CD4-positive, CD25-positive, alpha-beta regulatory T cell (primary cell): ENCODE data around the gene ZNF440. TPM values are rescaled to one million over a fixed set of nuclear protein-coding genes. Genes with fewer than 3 reads are reported as not detected.

Experiments
- ATAC-seq, 2 donors: fragments of 150-1000 bp; cut with Tn5 transposase; one replicate each; pipeline ENCODE4 v1.10.0; 2021; ENCODE audit warnings: low read depth in 2 of 2, moderate number of reproducible peaks in 2 of 2, moderate library complexity in 1 of 2
- DNase-seq, 3 donors: peaks; one replicate each; pipeline versions ENCODE4 v3.0.0 to v3.0.0-alpha.2; 2012 to 2022; ENCODE audit warnings: mixed read lengths in 1 of 3
- H3K27ac ChIP-seq: one replicate; pipeline ENCODE4 v1.7.0; 2013; ENCODE audit warnings: mild to moderate bottlenecking, low read length; ENCODE audit not compliant: insufficient read depth, poor library complexity, severe bottlenecking
- H3K27me3 ChIP-seq: one replicate; pipeline ENCODE4 v1.7.0; 2013; ENCODE audit warnings: low read length; ENCODE audit not compliant: control insufficient read depth, insufficient read depth
- H3K36me3 ChIP-seq: one replicate; pipeline ENCODE4 v1.7.0; 2013; ENCODE audit warnings: mild to moderate bottlenecking, low read length, moderate library complexity; ENCODE audit not compliant: control insufficient read depth, insufficient read depth
- H3K4me1 ChIP-seq: 2 replicates; pipeline ENCODE4 v1.7.0; 2013; ENCODE audit warnings: mild to moderate bottlenecking, low read length; ENCODE audit not compliant: insufficient read depth, control insufficient read depth, poor library complexity, severe bottlenecking
- H3K4me3 ChIP-seq: one replicate; pipeline ENCODE4 v1.7.0; 2013; ENCODE audit warnings: low read depth, mild to moderate bottlenecking, low read length, moderate library complexity
- H3K9me3 ChIP-seq, 2 experiments: 1 replicate in 1 of 2; 2 replicates in 1 of 2; pipeline ENCODE4 v1.7.0; 2013; ENCODE audit warnings: low read length in 2 of 2, mild to moderate bottlenecking in 1 of 2, moderate library complexity in 1 of 2; ENCODE audit not compliant: control insufficient read depth in 2 of 2
- H3K27ac Mint-ChIP-seq, 3 donors: one replicate each; pipeline ENCODE4 v1.8.0; 2020 to 2022; ENCODE audit warnings: mild to moderate bottlenecking in 3 of 3, mixed read lengths in 3 of 3, moderate library complexity in 2 of 3
- H3K27me3 Mint-ChIP-seq: one replicate; pipeline ENCODE4 v1.8.0; 2022; ENCODE audit warnings: mild to moderate bottlenecking, mixed read lengths
- H3K36me3 Mint-ChIP-seq: one replicate; pipeline ENCODE4 v1.8.0; 2020; ENCODE audit warnings: mixed read lengths
- H3K4me1 Mint-ChIP-seq, 4 donors: one replicate each; pipeline ENCODE4 v1.8.0; 2020 to 2022; ENCODE audit warnings: mixed read lengths in 4 of 4, mild to moderate bottlenecking in 1 of 4
- H3K4me3 Mint-ChIP-seq, 4 donors: one replicate each; pipeline ENCODE4 v1.8.0; 2020 to 2022; ENCODE audit warnings: mild to moderate bottlenecking in 4 of 4, mixed read lengths in 4 of 4, moderate library complexity in 3 of 4
- H3K9me3 Mint-ChIP-seq, 7 donors: one replicate each; pipeline ENCODE4 v1.8.0; 2020 to 2022; ENCODE audit warnings: mixed read lengths in 7 of 7, mild to moderate bottlenecking in 3 of 7, moderate library complexity in 2 of 7
- polyA plus RNA-seq, 4 donors: library from polyadenylated mRNA; unstranded; fragments of 300-500 nt; fragmentation: Illumina TruSeq; gene quantifications; one replicate each; pipeline ENCODE4 v1.2.3, GENCODE V29; 2021
- total RNA-seq: library from RNA; stranded (reverse); gene quantifications from one replicate; pipeline ENCODE4 v1.2.3, GENCODE V29; 2022

Gene ZNF440
- total and polyA plus RNA-seq, 5 donors from 2014 or later, result 0.68 to 13.1 (median 3.1) TPM

- peak; percentile 98 for ATAC-seq
- H3K27ac ChIP-seq, result peak within 1 kb of the TSS; percentile 33
- Mint-ChIP-seq H3K36me3 (peaks cover 3% of the 10 kb centered on the region), H3K4me1 (peaks cover 5 to 16% (median 12%) of the 10 kb centered on the region in 4 donors), H3K9me3 (peaks cover 0 to 11% (median 5%) of the 10 kb centered on the region in 7 donors), H3K27me3 (peaks cover 6% of the 10 kb centered on the region), H3K4me3 (peak within 1 kb of the TSS; percentile 60 to 92 (median 89)), H3K27ac (peak within 1 kb of the TSS; percentile 12 to 86 (median 79))
- H3K4me3 ChIP-seq, result peak within 1 kb of the TSS; percentile 71
- H3K9me3 ChIP-seq, result peaks cover 2 to 6% of the 10 kb centered on the region in 2 experiments
- H3K4me1 ChIP-seq, result peaks cover 14% of the 10 kb centered on the region
- no peaks in the 10 kb centered on the region for H3K36me3 ChIP-seq
- DNase-seq, result peak; percentile 61 to 88 (median 74)
- no peaks in the 10 kb centered on the region for H3K27me3 ChIP-seq
Measured at GRCh38 chr19:11798391-11799330, 15.4 kb upstream of the ZNF440 start, which contains the start of gene ZNF491. ZNF491 (plus strand) TSS chr19:11798523; CDS start chr19:11805954, 7,431 bp downstream.

- peaks cover 39 to 62% of the 10 kb centered on the region in 2 experiments for H3K9me3 ChIP-seq
- Mint-ChIP-seq H3K9me3 (peaks cover 0 to 43% (median 19%) of the 10 kb centered on the region in 7 donors), H3K27ac (no peak overlapping the region), H3K4me1 (no peaks in the 10 kb centered on the region), H3K4me3 (no peak overlapping the region), H3K36me3 (peaks cover 6% of the 10 kb centered on the region), H3K27me3 (no peaks in the 10 kb centered on the region)
- H3K36me3 ChIP-seq, result no peaks in the 10 kb centered on the region
- ATAC-seq (no peak), DNase-seq (no peak)
- no peaks in the 10 kb centered on the region for H3K27me3 ChIP-seq
- H3K4me1 ChIP-seq, result no peaks in the 10 kb centered on the region
- no peak overlapping the region for H3K27ac ChIP-seq
- no peak overlapping the region for H3K4me3 ChIP-seq
Measured at GRCh38 chr19:11806354-11807098, 7.5 kb upstream of the ZNF440 start.

DNA sequence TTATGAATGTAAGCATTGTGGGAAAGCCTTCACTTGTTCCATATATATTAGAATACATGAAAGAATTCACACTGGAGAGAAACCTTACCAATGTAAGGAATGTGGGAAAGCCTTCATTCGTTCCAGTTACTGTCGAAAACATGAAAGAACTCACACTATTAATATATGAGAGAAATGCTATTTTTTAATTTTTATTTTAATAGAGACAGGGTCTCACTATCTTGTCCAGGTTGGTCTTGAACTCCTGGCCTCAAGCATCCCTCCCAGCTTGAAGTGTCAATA lies 7.0 kb upstream of the ZNF440 start:
- Mint-ChIP-seq H3K36me3 (peaks cover 6% of the 10 kb centered on the region), H3K27ac (no peak overlapping the region), H3K9me3 (peaks cover 0 to 43% (median 19%) of the 10 kb centered on the region in 7 donors), H3K4me3 (no peak overlapping the region), H3K4me1 (peaks cover 0 to 1% (median under 1%) of the 10 kb centered on the region in 4 donors), H3K27me3 (no peaks in the 10 kb centered on the region)
- no peak overlapping the region for H3K4me3 ChIP-seq
- ATAC-seq, result no peak
- H3K27me3 ChIP-seq, result no peaks in the 10 kb centered on the region
- DNase-seq, result no peak
- H3K36me3 ChIP-seq, result no peaks in the 10 kb centered on the region
- no peak overlapping the region for H3K27ac ChIP-seq
- no peaks in the 10 kb centered on the region for H3K4me1 ChIP-seq
- H3K9me3 ChIP-seq, result peaks cover 39 to 62% of the 10 kb centered on the region in 2 experiments

DNA sequence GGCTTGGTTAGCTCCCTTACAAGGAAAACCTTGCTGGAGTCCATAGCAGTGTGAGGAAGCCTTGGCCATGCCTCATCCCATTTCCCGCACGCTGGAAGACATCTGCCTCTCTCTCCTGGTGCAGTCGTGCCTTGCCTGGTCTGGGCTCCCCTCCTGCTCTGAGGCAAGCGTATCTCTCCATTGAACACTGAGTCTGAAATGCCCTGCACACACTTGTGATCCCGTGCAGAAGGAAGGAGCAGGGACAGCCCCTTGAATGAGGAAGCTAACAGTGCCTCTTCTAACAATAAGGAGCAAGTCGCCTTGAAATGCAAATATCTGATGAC lies 407 bp upstream of the ZNF440 start:
- H3K27ac ChIP-seq, result peak overlapping the region; percentile 47
- peaks cover 0 to 23% (median 10%) of the 10 kb centered on the region in 7 donors for H3K9me3 Mint-ChIP-seq

GRCh38 chr19:11814700-11815035 lies 595 bp downstream of the ZNF440 start:
- DNase-seq (peak in 1 of 3 donors; percentile 25), ATAC-seq (no peak)
- Mint-ChIP-seq H3K27ac (peak overlapping the region in 2 of 3 donors; percentile 51 to 90), H3K27me3 (no peaks in the 10 kb centered on the region), H3K9me3 (peaks cover 0 to 23% (median 5%) of the 10 kb centered on the region in 7 donors), H3K4me3 (peak overlapping the region; percentile 76 to 96 (median 87)), H3K4me1 (peaks cover 4 to 36% (median 11%) of the 10 kb centered on the region in 4 donors), H3K36me3 (peaks cover 8% of the 10 kb centered on the region)
- peaks cover 4% of the 10 kb centered on the region for H3K36me3 ChIP-seq
- no peaks in the 10 kb centered on the region for H3K27me3 ChIP-seq
- H3K9me3 ChIP-seq, result peaks cover 3 to 17% of the 10 kb centered on the region in 2 experiments
- H3K27ac ChIP-seq, result no peak overlapping the region
- peaks cover 4% of the 10 kb centered on the region for H3K4me1 ChIP-seq
- H3K4me3 ChIP-seq, result peak overlapping the region; percentile 65

More for the DNA sequence above, 407 bp upstream of the ZNF440 start:
- Mint-ChIP-seq H3K36me3 (peaks cover 8% of the 10 kb centered on the region), H3K4me3 (peak overlapping the region; percentile 94 to 97 (median 96)), H3K27ac (peak overlapping the region; percentile 74 to 90 (median 80)), H3K27me3 (no peaks in the 10 kb centered on the region), H3K4me1 (peaks cover 4 to 36% (median 11%) of the 10 kb centered on the region in 4 donors)
- Histone ChIP-seq H3K9me3 (peaks cover 7 to 27% of the 10 kb centered on the region in 2 experiments), H3K36me3 (no peaks in the 10 kb centered on the region), H3K4me1 (peaks cover 4% of the 10 kb centered on the region), H3K4me3 (peak overlapping the region; percentile 87), H3K27me3 (no peaks in the 10 kb centered on the region)
- peak in 1 of 2 donors; percentile 13 for ATAC-seq
- no peak for DNase-seq

- H3K36me3 ChIP-seq, result peaks cover 20% of the 10 kb centered on the region
- Mint-ChIP-seq H3K27me3 (no peaks in the 10 kb centered on the region), H3K36me3 (peaks cover 27% of the 10 kb centered on the region), H3K4me3 (no peak overlapping the region), H3K27ac (no peak overlapping the region), H3K4me1 (peaks cover 0 to 6% (median 0%) of the 10 kb centered on the region in 4 donors), H3K9me3 (peaks cover 0 to 65% (median 14%) of the 10 kb centered on the region in 7 donors)
- no peak for ATAC-seq
- no peak overlapping the region for H3K27ac ChIP-seq
- no peak overlapping the region for H3K4me3 ChIP-seq
- H3K4me1 ChIP-seq, result no peaks in the 10 kb centered on the region
- H3K9me3 ChIP-seq, result peaks cover 29 to 53% of the 10 kb centered on the region in 2 experiments
- DNase-seq, result no peak
- H3K27me3 ChIP-seq, result no peaks in the 10 kb centered on the region
Measured at GRCh38 chr19:11821474-11822109, 7.5 kb downstream of the ZNF440 start.
